OCI-LY7 (cell line): Measurements from ENCODE around the gene TPPP. TPM values are rescaled to one million over a fixed set of nuclear protein-coding genes. Genes with fewer than 3 reads are reported as not detected.

Experiments
- BruUV-seq: library from RNA; stranded (reverse); fragments of 400-500 nt; replicated peaks from 2 replicates; lab custom pipeline; 2021; lab: Mats Ljungman, UMichigan
- CTCF ChIA-PET: fragments of 300-600 bp; sonication (Branson Sonifier 250); formaldehyde crosslinking; loops from one replicate; lab custom pipeline; 2022; ENCODE audit warnings: antibody characterized with exemption; ENCODE audit not compliant: unreplicated experiment; lab: Charles Lee
- POLR2A ChIA-PET: fragments of 300-600 bp; sonication (Branson Sonifier 250); formaldehyde crosslinking; loops from one replicate; lab custom pipeline; 2022; ENCODE audit warnings: antibody characterized with exemption; lab: Charles Lee
- DNase-seq: peaks from one replicate; pipeline ENCODE4 v3.0.0-alpha.2; 2015; ENCODE audit warnings: low spot score
- H2AFZ ChIP-seq: fragments of 200-600 bp; sonication (generic), shearing (Covaris generic); 2 replicates; pipeline ENCODE4 v1.6.1; 2014; ENCODE audit warnings: mild to moderate bottlenecking, antibody characterized with exemption, low read length, moderate library complexity
- H3K27ac ChIP-seq: fragments of 200-600 bp; sonication (generic); 2 replicates; pipeline ENCODE4 v1.5.1; 2014; ENCODE audit warnings: mixed run types, low read depth, mild to moderate bottlenecking, moderate library complexity, low read length, inconsistent platforms; ENCODE audit not compliant: poor library complexity, severe bottlenecking
- H3K36me3 ChIP-seq: fragments of 200-600 bp; sonication (generic); 2 replicates; pipeline ENCODE4 v1.6.1; 2014; ENCODE audit warnings: mild to moderate bottlenecking, antibody characterized with exemption, low read length, moderate library complexity, mixed read lengths; ENCODE audit not compliant: insufficient read depth
- H3K4me1 ChIP-seq: fragments of 200-600 bp; sonication (generic); 2 replicates; pipeline ENCODE4 v1.5.1; 2014; ENCODE audit warnings: mild to moderate bottlenecking, low read length; ENCODE audit not compliant: insufficient read depth, poor library complexity, severe bottlenecking
- H3K4me2 ChIP-seq: fragments of 200-600 bp; sonication (generic); 2 replicates; pipeline ENCODE4 v1.6.1; 2014; ENCODE audit warnings: mild to moderate bottlenecking, low read length
- H3K4me3 ChIP-seq: fragments of 200-600 bp; sonication (generic); 2 replicates; pipeline ENCODE4 v1.5.1; 2014; ENCODE audit warnings: mild to moderate bottlenecking, low read depth, low read length; ENCODE audit not compliant: poor library complexity, severe bottlenecking
- H3K79me2 ChIP-seq: fragments of 200-600 bp; sonication (generic); 2 replicates; pipeline ENCODE4 v1.6.1; 2016; ENCODE audit warnings: low read depth, mild to moderate bottlenecking, low read length, moderate library complexity, mixed read lengths; ENCODE audit not compliant: insufficient read depth
- H3K9me2 ChIP-seq: fragments of 200-600 bp; sonication (generic); 2 replicates; pipeline ENCODE4 v1.6.1; 2016; ENCODE audit warnings: mild to moderate bottlenecking, low read length, mixed read lengths; ENCODE audit not compliant: insufficient read depth
- H3K9me3 ChIP-seq: fragments of 200-600 bp; sonication (generic); 2 replicates; pipeline ENCODE4 v1.6.1; 2014; ENCODE audit warnings: mild to moderate bottlenecking, mixed run types, low read length, mixed read lengths
- H4K20me1 ChIP-seq: fragments of 200-600 bp; sonication (generic); 2 replicates; pipeline ENCODE4 v1.6.1; 2014; ENCODE audit warnings: mild to moderate bottlenecking, antibody characterized with exemption, low read length, moderate library complexity, mixed read lengths; ENCODE audit not compliant: insufficient read depth
- EZH2phosphoT487 ChIP-seq: fragments of 200-600 bp; sonication (generic); IDR thresholded peaks from 2 replicates; pipeline ENCODE4 v1.6.1; 2018; ENCODE audit warnings: low read depth, borderline replicate concordance, mild to moderate bottlenecking, mixed run types, antibody characterized with exemption, low read length, moderate library complexity, mixed read lengths
- intact Hi-C: fragments of 100-400 bp; cut with micrococcal nuclease; formaldehyde crosslinking; loops from one replicate; pipeline ENCODE4 v1.10.0; 2022; ENCODE audit not compliant: unreplicated experiment
- total RNA-seq, 2 experiments: library from RNA; depleted of rRNA in 1 of 2; stranded (reverse); fragments of >200 nt in 1 of 2; shearing (Covaris generic) in 1 of 2; gene quantifications; 2 replicates each; pipeline ENCODE4 v1.2.3, GENCODE V29; 2014 to 2022
- TF ChIP-seq, protein P1 (sequence below): fragments of 200-600 bp; sonication (generic); conservative IDR thresholded peaks from 2 replicates; pipeline ENCODE4 v1.5.1; 2014; ENCODE audit warnings: mild to moderate bottlenecking, antibody characterized with exemption, low read length, moderate library complexity, mixed read lengths

The TPPP gene
- total RNA-seq, 2 experiments from 2014 or later, result not detected

DNA sequence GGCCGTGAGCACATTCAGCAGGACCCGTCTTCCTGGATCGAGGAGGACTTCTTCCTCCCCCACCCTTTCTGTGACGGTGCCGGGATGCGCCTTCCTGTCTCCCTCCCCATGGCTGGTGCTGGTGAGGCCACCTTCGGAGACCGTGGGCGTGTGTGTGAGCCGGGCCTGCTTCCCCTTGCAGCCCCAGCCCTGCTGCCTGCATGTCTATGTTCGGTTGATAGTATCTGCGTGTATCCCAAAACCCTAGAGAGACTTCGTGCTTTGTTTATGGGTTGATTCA, 68.3 kb downstream of the TPPP start:
- intact Hi-C loops, result no loop called here
- Histone ChIP-seq H3K4me3 (no peak overlapping the region), H4K20me1 (no peaks in the 10 kb centered on the region), H3K4me1 (no peaks in the 10 kb centered on the region), H3K9me2 (no peaks in the 10 kb centered on the region), H3K27ac (no peak overlapping the region), H2AFZ (no peak overlapping the region), H3K36me3 (peaks cover 71% of the 10 kb centered on the region), H3K9me3 (no peaks in the 10 kb centered on the region), H3K4me2 (no peak overlapping the region), H3K79me2 (no peaks in the 10 kb centered on the region)
- no peak for DNase-seq
- POLR2A ChIA-PET, result no interaction called here
- CTCF ChIA-PET, result no interaction called here
- no peak for TF ChIP-seq EZH2phosphoT487
- TF ChIP-seq, protein P1, sequence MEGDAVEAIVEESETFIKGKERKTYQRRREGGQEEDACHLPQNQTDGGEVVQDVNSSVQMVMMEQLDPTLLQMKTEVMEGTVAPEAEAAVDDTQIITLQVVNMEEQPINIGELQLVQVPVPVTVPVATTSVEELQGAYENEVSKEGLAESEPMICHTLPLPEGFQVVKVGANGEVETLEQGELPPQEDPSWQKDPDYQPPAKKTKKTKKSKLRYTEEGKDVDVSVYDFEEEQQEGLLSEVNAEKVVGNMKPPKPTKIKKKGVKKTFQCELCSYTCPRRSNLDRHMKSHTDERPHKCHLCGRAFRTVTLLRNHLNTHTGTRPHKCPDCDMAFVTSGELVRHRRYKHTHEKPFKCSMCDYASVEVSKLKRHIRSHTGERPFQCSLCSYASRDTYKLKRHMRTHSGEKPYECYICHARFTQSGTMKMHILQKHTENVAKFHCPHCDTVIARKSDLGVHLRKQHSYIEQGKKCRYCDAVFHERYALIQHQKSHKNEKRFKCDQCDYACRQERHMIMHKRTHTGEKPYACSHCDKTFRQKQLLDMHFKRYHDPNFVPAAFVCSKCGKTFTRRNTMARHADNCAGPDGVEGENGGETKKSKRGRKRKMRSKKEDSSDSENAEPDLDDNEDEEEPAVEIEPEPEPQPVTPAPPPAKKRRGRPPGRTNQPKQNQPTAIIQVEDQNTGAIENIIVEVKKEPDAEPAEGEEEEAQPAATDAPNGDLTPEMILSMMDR, result no peak
- BruUV-seq, result no TSS peak

DNA sequence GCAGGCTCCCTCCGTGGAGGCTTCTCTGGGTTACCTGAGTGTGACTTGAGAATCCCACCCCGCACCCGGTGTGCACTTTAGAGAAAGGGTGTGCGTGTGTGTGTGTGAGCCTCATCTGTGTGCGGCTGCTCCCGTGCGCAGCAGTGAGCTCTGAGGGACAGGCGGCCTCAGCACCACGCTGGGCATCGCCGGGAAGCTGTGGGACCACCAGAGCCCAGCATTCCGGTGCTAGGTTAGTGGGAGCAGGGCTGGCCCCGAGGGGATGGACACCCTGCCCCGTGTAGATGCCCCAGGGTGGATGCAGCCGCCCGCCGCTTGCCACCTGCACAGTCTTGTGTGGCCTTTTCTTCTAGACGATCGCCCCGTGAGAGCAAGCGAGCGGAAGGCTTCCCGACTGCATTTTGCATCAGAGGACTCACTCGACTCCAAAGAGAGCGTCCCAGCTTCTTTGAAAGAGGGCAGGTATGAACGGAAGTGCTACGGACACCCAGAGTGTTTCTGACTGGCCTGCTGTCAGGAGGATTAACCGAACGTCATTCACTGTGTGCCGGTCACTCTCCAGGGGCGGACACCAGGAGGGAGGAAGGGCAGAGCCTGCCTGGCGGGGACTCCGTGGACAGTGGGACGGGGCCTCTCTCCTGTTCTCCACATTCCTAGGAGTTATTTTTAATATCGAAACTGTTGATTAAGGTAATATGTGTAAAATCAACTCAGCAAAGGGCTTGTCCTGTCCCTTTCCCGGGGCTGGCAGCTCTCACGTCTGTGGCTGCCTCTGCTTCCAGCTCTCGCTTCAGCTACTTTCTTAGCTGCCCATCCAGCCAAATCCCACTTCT, 68.8 kb downstream of the TPPP start:
- ChIA-PET POLR2A (no interaction called here), CTCF (no interaction called here)
- intact Hi-C loops, result no loop called here

DNA sequence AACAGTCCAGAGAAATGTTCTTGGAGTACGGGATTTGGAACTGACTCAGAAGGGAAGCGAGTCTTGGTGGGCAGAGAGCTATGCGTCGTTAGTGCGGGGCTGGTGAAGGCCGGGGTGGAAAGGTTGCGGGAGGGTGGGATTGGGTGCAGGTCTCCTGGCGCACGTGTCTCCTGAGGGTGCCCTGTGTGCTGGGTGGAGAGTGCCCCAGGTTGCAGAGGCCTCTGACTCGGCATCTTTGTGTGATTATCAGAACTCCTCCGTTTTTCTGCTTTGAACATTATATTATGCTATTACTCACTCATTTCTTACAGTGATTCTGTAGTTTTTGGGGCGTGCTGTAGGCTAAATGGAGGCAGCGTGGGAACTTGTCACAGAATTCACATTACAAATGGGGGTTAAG, 69.6 kb downstream of the TPPP start:
- intact Hi-C loops, result no loop called here
- Histone ChIP-seq H3K36me3 (peaks cover 77% of the 10 kb centered on the region), H2AFZ (no peak overlapping the region), H3K4me2 (no peak overlapping the region), H3K4me3 (no peak overlapping the region), H3K79me2 (no peaks in the 10 kb centered on the region), H3K9me2 (no peaks in the 10 kb centered on the region), H4K20me1 (no peaks in the 10 kb centered on the region), H3K9me3 (no peaks in the 10 kb centered on the region), H3K4me1 (no peaks in the 10 kb centered on the region), H3K27ac (no peak overlapping the region)
- ChIA-PET POLR2A (no interaction called here), CTCF (no interaction called here)
- TF ChIP-seq EZH2phosphoT487, result no peak
- TF ChIP-seq, protein P1, result no peak
- BruUV-seq, result no TSS peak
- no peak for DNase-seq

More for the DNA sequence above, 68.8 kb downstream of the TPPP start:
- Histone ChIP-seq H4K20me1 (no peaks in the 10 kb centered on the region), H3K9me2 (no peaks in the 10 kb centered on the region), H3K79me2 (no peaks in the 10 kb centered on the region), H3K9me3 (no peaks in the 10 kb centered on the region), H2AFZ (no peak overlapping the region), H3K4me2 (no peak overlapping the region), H3K4me1 (no peaks in the 10 kb centered on the region), H3K27ac (no peak overlapping the region), H3K4me3 (no peak overlapping the region), H3K36me3 (peaks cover 77% of the 10 kb centered on the region)
- DNase-seq, result no peak
- BruUV-seq, result no TSS peak
- TF ChIP-seq, protein P1, result no peak
- no peak for TF ChIP-seq EZH2phosphoT487
